ENCODE measurements around the gene LYZL2. TPM values are rescaled to one million over a fixed set of nuclear protein-coding genes. Genes with fewer than 3 reads are reported as not detected.
"Not testable (repeated sequence)": the region's sequence is repeated elsewhere in the genome, so short reads cannot be mapped to it uniquely, and the experiment has no call there.

Gene LYZL2
- total RNA-seq, 1 donor from 2014 or later, result not detected

DNA sequence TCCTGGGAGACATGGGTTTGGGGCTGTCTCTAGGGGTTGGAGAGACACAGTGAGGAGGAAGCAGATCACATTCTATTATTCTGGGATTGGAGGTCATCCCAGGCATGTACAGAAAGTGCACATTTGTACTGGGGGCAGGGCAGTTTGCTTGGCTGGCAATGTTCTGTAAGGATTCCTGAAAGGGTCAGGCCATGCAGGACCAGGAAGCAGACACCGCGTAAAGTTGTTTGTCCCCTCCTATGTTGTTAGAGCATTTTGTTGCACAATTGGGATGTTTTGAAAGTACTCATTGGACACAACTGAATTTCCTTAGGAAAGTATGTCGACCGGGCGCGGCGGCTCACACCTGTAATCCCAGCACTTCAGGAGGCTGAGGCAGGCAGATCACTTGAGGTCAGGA, 12.5 kb downstream of the LYZL2 start:
- TF ChIP-seq, protein P1, sequence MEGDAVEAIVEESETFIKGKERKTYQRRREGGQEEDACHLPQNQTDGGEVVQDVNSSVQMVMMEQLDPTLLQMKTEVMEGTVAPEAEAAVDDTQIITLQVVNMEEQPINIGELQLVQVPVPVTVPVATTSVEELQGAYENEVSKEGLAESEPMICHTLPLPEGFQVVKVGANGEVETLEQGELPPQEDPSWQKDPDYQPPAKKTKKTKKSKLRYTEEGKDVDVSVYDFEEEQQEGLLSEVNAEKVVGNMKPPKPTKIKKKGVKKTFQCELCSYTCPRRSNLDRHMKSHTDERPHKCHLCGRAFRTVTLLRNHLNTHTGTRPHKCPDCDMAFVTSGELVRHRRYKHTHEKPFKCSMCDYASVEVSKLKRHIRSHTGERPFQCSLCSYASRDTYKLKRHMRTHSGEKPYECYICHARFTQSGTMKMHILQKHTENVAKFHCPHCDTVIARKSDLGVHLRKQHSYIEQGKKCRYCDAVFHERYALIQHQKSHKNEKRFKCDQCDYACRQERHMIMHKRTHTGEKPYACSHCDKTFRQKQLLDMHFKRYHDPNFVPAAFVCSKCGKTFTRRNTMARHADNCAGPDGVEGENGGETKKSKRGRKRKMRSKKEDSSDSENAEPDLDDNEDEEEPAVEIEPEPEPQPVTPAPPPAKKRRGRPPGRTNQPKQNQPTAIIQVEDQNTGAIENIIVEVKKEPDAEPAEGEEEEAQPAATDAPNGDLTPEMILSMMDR (IDR thresholded peaks at IDR 0.05; ENCODE audit: insufficient read depth, low read length, poor library complexity, severe bottlenecking), result no peak
- DNase-seq (ENCODE audit: low read depth), result no peak
- Histone ChIP-seq H3K36me3 (ENCODE audit: control insufficient read depth, insufficient read depth, low read length) (no peaks in the 10 kb centered on the region), H3K4me3 (ENCODE audit: low read depth, low read length) (no peak overlapping the region), H3K27me3 (ENCODE audit: control insufficient read depth, insufficient read depth, low read length) (no peaks in the 10 kb centered on the region)

DNA sequence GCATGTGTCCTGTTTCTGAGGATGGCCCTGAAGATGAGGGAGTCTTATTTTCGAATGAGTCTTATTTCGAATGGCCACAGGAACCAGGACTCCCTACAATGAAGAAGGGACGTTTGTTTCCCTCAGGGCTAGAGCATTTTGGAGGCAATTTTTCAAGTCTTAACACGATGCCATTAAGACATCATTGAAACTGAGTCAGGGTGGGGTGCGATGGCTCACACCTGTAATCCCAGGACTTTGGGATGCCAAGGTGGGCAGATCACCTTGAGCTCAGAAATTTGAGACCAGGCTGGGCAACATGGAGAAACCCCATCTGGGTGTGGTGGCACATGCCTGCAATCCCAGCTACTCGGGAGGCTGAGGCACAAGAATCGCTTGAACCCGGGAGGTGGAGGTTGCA, 18.5 kb downstream of the LYZL2 start:
- H3K36me3 ChIP-seq (ENCODE audit: control insufficient read depth, insufficient read depth, low read length); DNase-seq (ENCODE audit: low read depth); H3K4me3 ChIP-seq (ENCODE audit: low read depth, low read length); H3K27me3 ChIP-seq (ENCODE audit: control insufficient read depth, insufficient read depth, low read length): not testable (repeated sequence)

DNA sequence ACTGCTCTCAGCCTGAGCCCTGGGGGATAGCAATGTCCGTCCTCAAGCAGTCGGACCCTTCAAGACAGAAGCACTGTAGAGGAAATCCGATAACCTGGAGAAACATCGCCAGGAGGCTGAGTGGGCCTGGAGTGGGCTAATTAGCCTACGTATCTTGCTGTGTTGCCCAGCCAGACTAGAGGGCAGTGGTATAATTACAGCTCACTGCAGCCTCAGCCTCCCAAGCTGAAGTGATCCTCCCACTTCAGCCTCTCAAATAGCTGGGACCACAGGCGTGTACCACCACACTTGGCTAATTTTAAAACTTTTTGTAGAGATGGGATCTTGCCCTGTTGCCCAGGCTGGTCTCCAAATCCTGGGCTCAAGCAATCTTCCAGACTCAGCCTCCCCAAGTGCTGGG, 21.7 kb downstream of the LYZL2 start:
- Histone ChIP-seq H3K36me3 (ENCODE audit: control insufficient read depth, insufficient read depth, low read length) (no peaks in the 10 kb centered on the region), H3K4me3 (ENCODE audit: low read depth, low read length) (no peak overlapping the region), H3K27me3 (ENCODE audit: control insufficient read depth, insufficient read depth, low read length) (no peaks in the 10 kb centered on the region)
- no peak for DNase-seq (ENCODE audit: low read depth)
- TF ChIP-seq, protein P1 (IDR thresholded peaks at IDR 0.05; ENCODE audit: insufficient read depth, low read length, poor library complexity, severe bottlenecking), result no peak

DNA sequence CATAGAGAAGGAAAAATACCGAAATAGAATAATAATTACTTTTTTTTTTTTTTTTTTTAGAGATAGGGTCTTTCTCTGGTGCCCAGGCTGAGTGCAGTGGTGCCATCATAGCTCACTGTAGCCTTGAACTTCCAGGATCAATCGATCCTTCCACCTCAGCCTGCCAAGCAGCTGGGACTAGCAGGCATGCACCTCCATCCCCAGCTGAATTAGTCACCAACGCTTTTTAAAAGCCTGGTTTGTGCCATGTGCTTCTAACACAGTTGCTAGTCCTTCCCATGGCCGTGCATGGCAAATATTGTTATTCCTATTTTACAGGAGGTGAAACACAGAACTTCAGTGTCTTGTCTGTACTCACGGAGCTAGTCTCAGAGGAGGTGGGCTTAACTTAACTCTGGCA, 23.2 kb downstream of the LYZL2 start:
- no peaks in the 10 kb centered on the region for H3K36me3 ChIP-seq (ENCODE audit: control insufficient read depth, insufficient read depth, low read length)
- H3K4me3 ChIP-seq (ENCODE audit: low read depth, low read length), result no peak overlapping the region
- no peak for DNase-seq (ENCODE audit: low read depth)
- TF ChIP-seq, protein P1 (IDR thresholded peaks at IDR 0.05; ENCODE audit: insufficient read depth, low read length, poor library complexity, severe bottlenecking), result no peak
- no peaks in the 10 kb centered on the region for H3K27me3 ChIP-seq (ENCODE audit: control insufficient read depth, insufficient read depth, low read length)

DNA sequence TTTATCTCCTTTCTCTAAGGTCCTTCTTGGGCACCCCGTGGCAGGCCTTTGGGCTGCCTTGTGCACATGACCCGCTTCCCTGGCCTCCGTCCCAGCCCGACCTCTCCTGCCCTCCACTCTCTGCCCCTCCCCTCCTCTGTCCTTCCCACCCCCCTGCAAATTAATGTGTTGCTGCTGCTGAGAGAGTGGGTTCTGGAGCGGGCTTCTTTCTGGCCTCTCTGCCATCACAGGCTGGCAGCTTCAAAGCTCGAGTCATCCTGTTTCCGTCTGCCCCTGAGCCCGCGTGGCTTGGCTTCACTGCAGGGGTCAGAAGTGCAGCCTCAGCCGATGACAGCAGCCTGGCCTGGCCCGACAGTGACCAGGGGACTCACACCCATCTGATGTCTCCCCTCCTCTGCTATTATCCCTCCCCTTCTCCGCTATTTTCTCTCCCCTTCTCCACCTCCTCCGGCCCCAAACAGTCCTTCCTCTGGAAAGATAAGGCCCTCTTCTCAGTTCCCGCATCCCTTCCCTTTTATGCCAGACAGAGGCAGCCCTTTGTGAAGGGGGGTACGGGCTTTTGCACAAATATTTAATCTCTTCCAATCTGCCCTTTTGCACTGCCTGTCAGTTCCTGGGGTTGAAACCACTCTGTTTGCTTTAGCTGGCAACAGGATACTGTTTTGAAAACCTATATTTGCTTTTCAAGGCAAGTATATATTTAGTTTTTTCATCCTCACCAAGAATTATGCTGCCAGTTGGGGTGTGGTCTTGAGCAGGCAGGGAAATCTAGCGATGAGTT, 24.0 kb downstream of the LYZL2 start:
- DNase-seq (ENCODE audit: low read depth); H3K4me3 ChIP-seq (ENCODE audit: low read depth, low read length); H3K36me3 ChIP-seq (ENCODE audit: control insufficient read depth, insufficient read depth, low read length); H3K27me3 ChIP-seq (ENCODE audit: control insufficient read depth, insufficient read depth, low read length): not testable (repeated sequence)

DNA sequence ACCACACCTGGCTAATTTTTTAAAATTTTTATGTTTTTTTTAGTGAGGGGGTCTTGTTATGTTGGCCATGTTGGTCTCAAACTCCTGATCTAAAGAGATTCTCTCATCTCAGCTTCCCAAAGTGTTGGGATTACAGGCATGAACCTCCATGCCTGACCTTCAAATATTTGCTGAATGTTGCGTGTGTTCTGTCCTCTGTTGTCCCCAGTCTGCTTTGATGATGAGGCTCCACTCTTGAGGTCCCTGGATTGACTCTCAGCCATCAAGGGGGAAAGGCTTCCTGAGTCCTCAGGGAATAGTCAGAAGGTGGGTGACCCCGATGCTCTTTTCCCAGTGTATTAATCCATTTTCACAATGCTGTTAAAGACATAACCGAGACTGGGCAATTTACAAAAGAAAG, 26.0 kb downstream of the LYZL2 start:
- DNase-seq (ENCODE audit: low read depth), result no peak
- H3K27me3 ChIP-seq (ENCODE audit: control insufficient read depth, insufficient read depth, low read length), result no peaks in the 10 kb centered on the region
- no peaks in the 10 kb centered on the region for H3K36me3 ChIP-seq (ENCODE audit: control insufficient read depth, insufficient read depth, low read length)
- no peak overlapping the region for H3K4me3 ChIP-seq (ENCODE audit: low read depth, low read length)
- TF ChIP-seq, protein P1 (IDR thresholded peaks at IDR 0.05; ENCODE audit: insufficient read depth, low read length, poor library complexity, severe bottlenecking), result no peak

DNA sequence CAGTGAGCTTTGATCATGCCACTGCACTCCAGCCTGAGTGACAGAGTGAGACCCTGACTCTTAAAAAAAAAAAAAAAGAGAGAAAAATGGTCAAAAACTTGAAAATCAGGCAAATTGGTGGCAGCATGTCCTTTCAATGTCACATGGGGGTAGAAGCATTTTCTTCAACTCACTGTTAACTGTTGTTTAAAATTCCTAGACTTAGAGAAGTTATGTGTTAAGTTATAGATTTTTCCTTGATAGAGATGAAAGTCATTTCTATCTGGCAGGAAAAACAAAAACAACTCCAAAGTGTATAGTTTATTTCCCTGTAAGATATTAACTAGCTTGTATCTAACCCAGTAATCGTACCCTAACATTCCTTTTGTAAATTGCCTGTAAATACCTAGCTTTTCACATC, 26.8 kb downstream of the LYZL2 start:
- Histone ChIP-seq H3K36me3 (ENCODE audit: control insufficient read depth, insufficient read depth, low read length) (no peaks in the 10 kb centered on the region), H3K27me3 (ENCODE audit: control insufficient read depth, insufficient read depth, low read length) (no peaks in the 10 kb centered on the region), H3K4me3 (ENCODE audit: low read depth, low read length) (no peak overlapping the region)
- TF ChIP-seq, protein P1 (IDR thresholded peaks at IDR 0.05; ENCODE audit: insufficient read depth, low read length, poor library complexity, severe bottlenecking), result no peak
- no peak for DNase-seq (ENCODE audit: low read depth)
